Fibroblast of skin of back (primary cell): ENCODE measurements around the gene NFAT5.
"Not testable (repeated sequence)": the region's sequence is repeated elsewhere in the genome, so short reads cannot be mapped to it uniquely, and the experiment has no call there.

Experiments used
- DNase-seq: peaks from one replicate; pipeline ENCODE4 v3.0.0-alpha.2; 2013

The NFAT5 gene

GRCh38 chr16:69707920-69708683 is 142.3 kb downstream of the NFAT5 start:
- DNase-seq: no peak

GRCh38 chr16:69709456-69710084 is 143.8 kb downstream of the NFAT5 start:
- DNase-seq: peak; percentile 68

- DNase-seq: no peak
Measured at GRCh38 chr16:69711115-69711740, 145.5 kb downstream of the NFAT5 start.

GRCh38 chr16:69712277-69712676 is 146.5 kb downstream of the NFAT5 start:
- DNase-seq: no peak

GRCh38 chr16:69712914-69713581 is 147.3 kb downstream of the NFAT5 start:
- DNase-seq: no peak

- no peak for DNase-seq
Measured at GRCh38 chr16:69717066-69717465, 151.3 kb downstream of the NFAT5 start.

- DNase-seq: no peak
Measured at GRCh38 chr16:69718111-69718764, 152.5 kb downstream of the NFAT5 start.

- DNase-seq: no peak
Measured at GRCh38 chr16:69720822-69721430, 155.2 kb downstream of the NFAT5 start.

- DNase-seq: no peak
Measured at GRCh38 chr16:69721441-69721957, 155.7 kb downstream of the NFAT5 start.

GRCh38 chr16:69724414-69724873 is 158.7 kb downstream of the NFAT5 start:
- DNase-seq: no peak

GRCh38 chr16:69724981-69725479 is 159.3 kb downstream of the NFAT5 start:
- no peak for DNase-seq

- no peak for DNase-seq
Measured at GRCh38 chr16:69725480-69726312, 159.9 kb downstream of the NFAT5 start.

- DNase-seq: peak; percentile 97
Measured at GRCh38 chr16:69726313-69727060, 160.7 kb downstream of the NFAT5 start, which contains the start of gene NQO1. Gene NQO1 (minus strand): TSS chr16:69726560. CDS start chr16:69726439, 121 bp downstream.

- DNase-seq: no peak
Measured at GRCh38 chr16:69727916-69728270, 162.1 kb downstream of the NFAT5 start.

- DNase-seq: not testable (repeated sequence)
Measured at GRCh38 chr16:69729030-69729429, 163.3 kb downstream of the NFAT5 start.

- not testable (repeated sequence) for DNase-seq
Measured at GRCh38 chr16:69731280-69731679, 165.5 kb downstream of the NFAT5 start.

- DNase-seq: no peak
Measured at GRCh38 chr16:69732101-69732500, 166.3 kb downstream of the NFAT5 start.

GRCh38 chr16:69741519-69741918 is 175.8 kb downstream of the NFAT5 start:
- DNase-seq: peak; percentile 18

- DNase-seq: peak; percentile 52
Measured at GRCh38 chr16:69741951-69742904, 176.5 kb downstream of the NFAT5 start.
